ENCODE results near the gene C5AR2. TPM values are rescaled to one million over a fixed set of nuclear protein-coding genes. Genes with fewer than 3 reads are reported as not detected.
"Not testable (repeated sequence)": the region's sequence is repeated elsewhere in the genome, so short reads cannot be mapped to it uniquely, and the experiment has no call there.

The C5AR2 gene
- total RNA-seq, 2 donors from 2014 or later, result 0.74 to 0.82 TPM

DNA sequence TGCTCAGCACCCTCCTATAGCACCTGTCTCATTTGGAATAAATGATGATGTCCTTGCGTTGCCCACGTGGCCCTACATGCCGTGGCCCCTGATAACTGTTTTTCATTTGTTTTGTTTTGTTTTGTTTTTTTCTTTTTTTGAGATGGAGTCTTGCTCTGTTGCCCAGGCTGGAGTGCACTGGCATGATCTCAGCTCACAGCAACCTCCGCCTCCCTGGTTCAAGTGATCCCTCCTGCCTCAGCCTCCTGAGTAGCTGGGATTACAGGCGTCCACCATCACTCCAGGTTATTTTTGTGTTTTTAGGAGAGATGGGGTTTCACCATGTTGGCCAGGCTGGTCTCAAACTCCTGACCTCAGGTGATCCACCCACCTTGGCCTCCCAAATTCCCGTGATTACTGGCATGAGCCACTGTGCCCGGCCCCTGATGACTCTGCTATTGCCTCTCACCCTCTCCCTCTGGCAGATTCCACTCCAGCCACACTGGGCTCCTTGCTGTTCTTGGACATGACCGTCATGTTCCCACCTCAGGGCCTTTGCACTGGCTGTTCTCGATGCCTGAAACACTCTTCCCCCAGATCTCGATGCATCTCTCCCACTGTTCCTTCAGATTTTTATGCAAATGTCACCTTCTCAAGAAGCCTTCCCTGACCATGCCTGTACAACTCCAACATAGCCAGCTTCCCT lies 7.4 kb downstream of the C5AR2 start:
- Histone ChIP-seq H3K36me3 (no peaks in the 10 kb centered on the region), H3K27me3 (no peaks in the 10 kb centered on the region), H3K9ac (ENCODE audit: low read depth in 2 of 2, low read length in 2 of 2) (no peak overlapping the region), H3K27ac (no peak overlapping the region), H3K4me1 (no peaks in the 10 kb centered on the region), H3K9me3 (no peaks in the 10 kb centered on the region), H3K4me3 (no peak overlapping the region)
- TF ChIP-seq, protein P1, sequence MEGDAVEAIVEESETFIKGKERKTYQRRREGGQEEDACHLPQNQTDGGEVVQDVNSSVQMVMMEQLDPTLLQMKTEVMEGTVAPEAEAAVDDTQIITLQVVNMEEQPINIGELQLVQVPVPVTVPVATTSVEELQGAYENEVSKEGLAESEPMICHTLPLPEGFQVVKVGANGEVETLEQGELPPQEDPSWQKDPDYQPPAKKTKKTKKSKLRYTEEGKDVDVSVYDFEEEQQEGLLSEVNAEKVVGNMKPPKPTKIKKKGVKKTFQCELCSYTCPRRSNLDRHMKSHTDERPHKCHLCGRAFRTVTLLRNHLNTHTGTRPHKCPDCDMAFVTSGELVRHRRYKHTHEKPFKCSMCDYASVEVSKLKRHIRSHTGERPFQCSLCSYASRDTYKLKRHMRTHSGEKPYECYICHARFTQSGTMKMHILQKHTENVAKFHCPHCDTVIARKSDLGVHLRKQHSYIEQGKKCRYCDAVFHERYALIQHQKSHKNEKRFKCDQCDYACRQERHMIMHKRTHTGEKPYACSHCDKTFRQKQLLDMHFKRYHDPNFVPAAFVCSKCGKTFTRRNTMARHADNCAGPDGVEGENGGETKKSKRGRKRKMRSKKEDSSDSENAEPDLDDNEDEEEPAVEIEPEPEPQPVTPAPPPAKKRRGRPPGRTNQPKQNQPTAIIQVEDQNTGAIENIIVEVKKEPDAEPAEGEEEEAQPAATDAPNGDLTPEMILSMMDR (IDR thresholded peaks at IDR 0.05), result no peak
- intact Hi-C loops (cut with DNase I), result no loop called here
- DNase-seq, result no peak

DNA sequence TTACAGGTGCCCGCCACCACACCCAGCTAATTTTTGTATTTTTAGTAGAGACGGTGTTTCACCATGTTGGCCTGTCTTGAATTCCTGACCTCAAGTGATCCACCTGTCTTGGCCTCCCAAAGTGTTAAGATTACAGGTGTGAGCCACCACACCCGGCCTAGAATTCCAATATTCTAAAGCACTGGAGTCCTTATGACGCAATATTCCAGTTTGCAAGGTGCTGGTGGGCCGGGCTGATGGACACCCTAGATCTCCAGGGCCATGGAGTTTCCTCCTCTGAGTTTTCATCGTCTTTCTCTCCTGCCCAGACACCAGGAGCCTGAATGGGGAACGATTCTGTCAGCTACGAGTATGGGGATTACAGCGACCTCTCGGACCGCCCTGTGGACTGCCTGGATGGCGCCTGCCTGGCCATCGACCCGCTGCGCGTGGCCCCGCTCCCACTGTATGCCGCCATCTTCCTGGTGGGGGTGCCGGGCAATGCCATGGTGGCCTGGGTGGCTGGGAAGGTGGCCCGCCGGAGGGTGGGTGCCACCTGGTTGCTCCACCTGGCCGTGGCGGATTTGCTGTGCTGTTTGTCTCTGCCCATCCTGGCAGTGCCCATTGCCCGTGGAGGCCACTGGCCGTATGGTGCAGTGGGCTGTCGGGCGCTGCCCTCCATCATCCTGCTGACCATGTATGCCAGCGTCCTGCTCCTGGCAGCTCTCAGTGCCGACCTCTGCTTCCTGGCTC lies 8.7 kb downstream of the C5AR2 start:
- DNase-seq, result no peak

DNA sequence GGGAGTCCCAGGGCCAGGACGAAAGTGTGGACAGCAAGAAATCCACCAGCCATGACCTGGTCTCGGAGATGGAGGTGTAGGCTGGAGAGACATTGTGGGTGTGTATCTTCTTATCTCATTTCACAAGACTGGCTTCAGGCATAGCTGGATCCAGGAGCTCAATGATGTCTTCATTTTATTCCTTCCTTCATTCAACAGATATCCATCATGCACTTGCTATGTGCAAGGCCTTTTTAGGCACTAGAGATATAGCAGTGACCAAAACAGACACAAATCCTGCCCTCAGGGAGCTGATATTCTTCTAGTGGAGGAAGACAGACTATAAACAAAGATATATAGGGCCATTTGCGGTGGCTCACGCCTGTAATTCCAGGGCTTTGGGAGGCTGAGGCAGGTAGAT lies 9.8 kb downstream of the C5AR2 start:
- Histone ChIP-seq H3K36me3 (no peaks in the 10 kb centered on the region), H3K27ac (no peak overlapping the region), H3K9ac (ENCODE audit: low read depth in 2 of 2, low read length in 2 of 2) (no peak overlapping the region), H3K9me3 (no peaks in the 10 kb centered on the region), H3K4me1 (no peaks in the 10 kb centered on the region), H3K4me3 (no peak overlapping the region), H3K27me3 (no peaks in the 10 kb centered on the region)
- intact Hi-C loops (cut with DNase I), result no loop called here
- TF ChIP-seq, protein P1 (IDR thresholded peaks at IDR 0.05), result no peak
- DNase-seq, result no peak

More for the DNA sequence above, 8.7 kb downstream of the C5AR2 start:
- Histone ChIP-seq H3K9me3 (no peaks in the 10 kb centered on the region), H3K9ac (ENCODE audit: low read depth in 2 of 2, low read length in 2 of 2) (no peak overlapping the region), H3K36me3 (no peaks in the 10 kb centered on the region), H3K27ac (no peak overlapping the region), H3K4me1 (no peaks in the 10 kb centered on the region), H3K4me3 (no peak overlapping the region), H3K27me3 (no peaks in the 10 kb centered on the region)
- TF ChIP-seq, protein P1 (IDR thresholded peaks at IDR 0.05), result no peak
- intact Hi-C loops (cut with DNase I), result no loop called here

DNA sequence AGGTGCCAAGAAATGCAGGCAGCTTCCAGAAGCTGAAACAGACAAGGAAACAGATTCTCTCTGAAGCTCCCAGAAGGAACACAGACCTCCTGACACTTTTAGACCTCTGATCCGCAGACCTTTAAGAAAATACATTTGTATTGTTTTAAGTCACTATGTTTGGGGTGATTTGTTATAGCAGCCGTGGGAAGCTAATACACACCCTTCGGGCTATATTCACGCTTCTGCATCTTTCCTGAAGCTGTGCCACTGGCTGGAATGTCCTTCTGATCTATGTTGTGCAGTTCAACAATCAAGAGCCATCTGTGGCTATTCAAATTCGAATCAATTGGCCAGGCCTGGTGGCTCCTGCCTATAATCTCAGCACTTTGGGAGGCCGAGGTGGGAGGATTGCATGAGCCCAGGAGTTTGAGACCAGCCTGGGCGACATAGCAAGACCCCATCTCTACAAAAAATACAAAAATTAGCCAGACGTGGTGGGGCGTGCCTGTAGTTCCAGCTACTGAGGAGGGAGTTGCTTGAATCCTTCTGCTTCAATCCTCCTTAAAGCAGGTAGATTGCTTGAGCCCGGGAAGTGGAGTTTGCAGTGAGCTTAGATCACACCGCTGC lies 11.3 kb downstream of the C5AR2 start:
- Histone ChIP-seq H3K36me3 (no peaks in the 10 kb centered on the region), H3K4me1 (no peaks in the 10 kb centered on the region), H3K27ac (no peak overlapping the region), H3K9me3 (no peaks in the 10 kb centered on the region), H3K27me3 (no peaks in the 10 kb centered on the region), H3K9ac (ENCODE audit: low read depth in 2 of 2, low read length in 2 of 2) (no peak overlapping the region), H3K4me3 (no peak overlapping the region)
- intact Hi-C loops (cut with DNase I), result no loop called here
- no peak for DNase-seq
- TF ChIP-seq, protein P1 (IDR thresholded peaks at IDR 0.05), result no peak

DNA sequence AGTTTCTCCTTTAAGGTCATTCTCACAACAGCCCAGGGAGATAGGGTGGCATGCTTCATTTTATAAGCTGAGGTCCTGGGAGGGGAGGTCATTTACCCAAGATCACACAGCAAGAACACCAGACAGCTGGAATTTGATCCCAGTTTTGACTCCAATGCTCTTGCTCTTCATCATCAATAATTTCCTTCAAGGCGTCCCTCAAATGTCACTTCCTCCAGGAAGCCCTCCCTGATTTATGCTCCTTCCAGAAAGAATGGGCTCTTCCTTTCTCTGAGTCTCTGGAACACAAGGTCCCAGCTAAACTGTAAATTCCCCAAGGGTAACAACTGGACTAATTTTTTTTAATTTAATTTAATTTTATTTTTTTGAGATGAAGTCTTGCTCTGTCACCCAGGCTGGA lies 12.4 kb downstream of the C5AR2 start:
- Histone ChIP-seq H3K36me3 (no peaks in the 10 kb centered on the region), H3K27me3 (no peaks in the 10 kb centered on the region), H3K9ac (ENCODE audit: low read depth in 2 of 2, low read length in 2 of 2) (no peak overlapping the region), H3K27ac (no peak overlapping the region), H3K4me3 (no peak overlapping the region), H3K4me1 (no peaks in the 10 kb centered on the region), H3K9me3 (no peaks in the 10 kb centered on the region)
- intact Hi-C loops (cut with DNase I), result no loop called here
- TF ChIP-seq, protein P1 (IDR thresholded peaks at IDR 0.05), result no peak
- no peak for DNase-seq

DNA sequence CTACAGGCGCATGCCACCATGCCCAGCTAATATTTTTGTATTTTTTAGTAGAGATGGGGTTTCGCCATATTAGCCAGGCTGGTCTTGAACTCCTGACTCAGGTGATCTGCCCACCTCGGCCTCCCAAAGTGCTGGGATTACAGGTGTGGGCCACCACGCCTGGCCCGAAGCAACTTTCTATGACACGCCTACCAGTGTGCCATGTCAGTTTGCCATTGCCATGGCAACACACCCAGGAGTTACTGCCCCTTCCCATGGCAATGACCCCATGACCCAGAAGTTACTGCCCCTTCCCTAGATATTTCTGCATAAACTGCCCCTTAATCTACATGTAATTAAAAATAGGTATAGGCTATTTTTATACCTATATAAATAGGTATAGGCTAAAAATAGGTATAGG lies 14.0 kb downstream of the C5AR2 start:
- H3K36me3 ChIP-seq; H3K4me1 ChIP-seq; H3K9me3 ChIP-seq; H3K27me3 ChIP-seq; intact Hi-C loops (cut with DNase I); DNase-seq; H3K9ac ChIP-seq (ENCODE audit: low read depth in 2 of 2, low read length in 2 of 2); H3K27ac ChIP-seq; H3K4me3 ChIP-seq: not testable (repeated sequence)

Measured in colonic mucosa (tissue), 4 donors.